Osteocyte (in vitro differentiated cells): ENCODE data around the gene DPP6. TPM values are rescaled to one million over a fixed set of nuclear protein-coding genes. Genes with fewer than 3 reads are reported as not detected.

Experiments
- DNase-seq: peaks from one replicate; pipeline ENCODE4 v3.0.0; 2021; ENCODE audit warnings: mixed read lengths; ENCODE audit not compliant: unreplicated experiment; ENCODE audit errors: extremely low spot score
- H3K27ac Mint-ChIP-seq: one replicate; pipeline ENCODE4 v1.8.0; 2021; ENCODE audit warnings: mild to moderate bottlenecking, mixed read lengths; ENCODE audit not compliant: unreplicated experiment
- H3K27me3 Mint-ChIP-seq: one replicate; pipeline ENCODE4 v1.8.0; 2021; ENCODE audit warnings: mixed read lengths; ENCODE audit not compliant: unreplicated experiment
- H3K36me3 Mint-ChIP-seq: one replicate; pipeline ENCODE4 v1.8.0; 2021; ENCODE audit warnings: mixed read lengths; ENCODE audit not compliant: unreplicated experiment
- H3K4me1 Mint-ChIP-seq: one replicate; pipeline ENCODE4 v1.8.0; 2021; ENCODE audit warnings: mixed read lengths; ENCODE audit not compliant: unreplicated experiment
- H3K4me3 Mint-ChIP-seq: one replicate; pipeline ENCODE4 v1.8.0; 2021; ENCODE audit warnings: mild to moderate bottlenecking, moderate library complexity, mixed read lengths; ENCODE audit not compliant: unreplicated experiment
- H3K9me3 Mint-ChIP-seq: one replicate; pipeline ENCODE4 v1.8.0; 2021; ENCODE audit warnings: mixed read lengths; ENCODE audit not compliant: unreplicated experiment
- total RNA-seq: library from RNA; stranded (reverse); gene quantifications from 2 replicates; pipeline ENCODE4 v1.2.1, GENCODE V29; 2021
- TF ChIP-seq, protein P1 (sequence below): fragments of 200-600 bp; sonication (generic); IDR thresholded peaks from 2 replicates; pipeline ENCODE4 v1.5.0; 2021; ENCODE audit warnings: antibody characterized with exemption, mild to moderate bottlenecking, moderate library complexity

DPP6 gene
- total RNA-seq, 1 donor from 2014 or later = not detected

GRCh38 chr7:154912871-154913637 is 860.9 kb downstream of the DPP6 start:
- Mint-ChIP-seq H3K27me3 (no peaks in the 10 kb centered on the region), H3K9me3 (peaks cover 21% of the 10 kb centered on the region), H3K4me1 (no peaks in the 10 kb centered on the region), H3K4me3 (no peak overlapping the region), H3K36me3 (no peaks in the 10 kb centered on the region), H3K27ac (no peak overlapping the region)
- DNase-seq = no peak
- TF ChIP-seq, protein P1, sequence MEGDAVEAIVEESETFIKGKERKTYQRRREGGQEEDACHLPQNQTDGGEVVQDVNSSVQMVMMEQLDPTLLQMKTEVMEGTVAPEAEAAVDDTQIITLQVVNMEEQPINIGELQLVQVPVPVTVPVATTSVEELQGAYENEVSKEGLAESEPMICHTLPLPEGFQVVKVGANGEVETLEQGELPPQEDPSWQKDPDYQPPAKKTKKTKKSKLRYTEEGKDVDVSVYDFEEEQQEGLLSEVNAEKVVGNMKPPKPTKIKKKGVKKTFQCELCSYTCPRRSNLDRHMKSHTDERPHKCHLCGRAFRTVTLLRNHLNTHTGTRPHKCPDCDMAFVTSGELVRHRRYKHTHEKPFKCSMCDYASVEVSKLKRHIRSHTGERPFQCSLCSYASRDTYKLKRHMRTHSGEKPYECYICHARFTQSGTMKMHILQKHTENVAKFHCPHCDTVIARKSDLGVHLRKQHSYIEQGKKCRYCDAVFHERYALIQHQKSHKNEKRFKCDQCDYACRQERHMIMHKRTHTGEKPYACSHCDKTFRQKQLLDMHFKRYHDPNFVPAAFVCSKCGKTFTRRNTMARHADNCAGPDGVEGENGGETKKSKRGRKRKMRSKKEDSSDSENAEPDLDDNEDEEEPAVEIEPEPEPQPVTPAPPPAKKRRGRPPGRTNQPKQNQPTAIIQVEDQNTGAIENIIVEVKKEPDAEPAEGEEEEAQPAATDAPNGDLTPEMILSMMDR = no peak

GRCh38 chr7:154913638-154914307 is 861.6 kb downstream of the DPP6 start:
- H3K4me3 Mint-ChIP-seq = no peak overlapping the region
- DNase-seq = peak; percentile 91
- H3K27ac Mint-ChIP-seq = no peak overlapping the region

GRCh38 chr7:154914308-154914995 is 862.3 kb downstream of the DPP6 start:
- no peak overlapping the region for H3K27ac Mint-ChIP-seq
- no peaks in the 10 kb centered on the region for H3K36me3 Mint-ChIP-seq
- H3K4me1 Mint-ChIP-seq = no peaks in the 10 kb centered on the region
- TF ChIP-seq, protein P1 = no peak
- H3K27me3 Mint-ChIP-seq = no peaks in the 10 kb centered on the region
- peaks cover 9% of the 10 kb centered on the region for H3K9me3 Mint-ChIP-seq
- DNase-seq = peak; percentile 83
- no peak overlapping the region for H3K4me3 Mint-ChIP-seq

More at GRCh38 chr7:154913638-154914307, 861.6 kb downstream of the DPP6 start:
- Mint-ChIP-seq H3K36me3 (no peaks in the 10 kb centered on the region), H3K9me3 (peaks cover 14% of the 10 kb centered on the region), H3K27me3 (no peaks in the 10 kb centered on the region), H3K4me1 (no peaks in the 10 kb centered on the region)
- TF ChIP-seq, protein P1 = peak; percentile 94

DNA sequence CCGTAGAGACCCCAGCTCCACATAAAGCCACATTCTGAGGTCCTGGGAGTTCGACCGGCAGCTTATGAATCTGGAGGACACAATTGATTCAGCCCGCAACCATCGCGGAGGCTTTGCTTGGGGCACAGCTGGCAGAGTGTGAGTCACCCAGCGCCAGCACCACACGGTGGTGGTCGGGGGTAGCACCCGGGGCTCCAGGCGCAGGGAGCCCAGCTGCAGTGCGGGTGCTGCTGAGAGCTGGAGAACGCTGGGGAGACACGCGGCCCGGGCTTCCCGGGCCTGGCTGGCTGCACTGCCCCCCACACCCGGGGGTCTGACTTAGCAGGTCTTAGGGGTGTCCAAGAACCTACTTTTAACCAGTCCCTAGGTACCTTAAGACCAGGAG is 862.8 kb downstream of the DPP6 start:
- H3K4me1 Mint-ChIP-seq = no peaks in the 10 kb centered on the region
- no peaks in the 10 kb centered on the region for H3K27me3 Mint-ChIP-seq
- TF ChIP-seq, protein P1 = no peak
- H3K4me3 Mint-ChIP-seq = no peak overlapping the region
- DNase-seq = no peak
- no peaks in the 10 kb centered on the region for H3K36me3 Mint-ChIP-seq
- no peak overlapping the region for H3K27ac Mint-ChIP-seq
- peaks cover 6% of the 10 kb centered on the region for H3K9me3 Mint-ChIP-seq

- no peaks in the 10 kb centered on the region for H3K27me3 Mint-ChIP-seq
- no peak for DNase-seq
- H3K4me1 Mint-ChIP-seq = no peaks in the 10 kb centered on the region
- no peak overlapping the region for H3K27ac Mint-ChIP-seq
- TF ChIP-seq, protein P1 = no peak
- H3K4me3 Mint-ChIP-seq = no peak overlapping the region
- H3K9me3 Mint-ChIP-seq = peaks cover 3% of the 10 kb centered on the region
- no peaks in the 10 kb centered on the region for H3K36me3 Mint-ChIP-seq
Observed at GRCh38 chr7:154915600-154915999, 863.4 kb downstream of the DPP6 start.
